GM18519 (cell line): ENCODE results near the gene SNX32.

Experiments
- ATAC-seq: cut with Tn5 transposase; IDR thresholded peaks from one replicate; pipeline ENCODE4 v1.9.1; 2021; ENCODE audit warnings: mild to moderate bottlenecking, moderate library complexity; ENCODE audit not compliant: unreplicated experiment, low FRiP score

The SNX32 gene

GRCh38 chr11:65796726-65797601, 36.8 kb upstream of the SNX32 start:
- ATAC-seq: no peak

- no peak for ATAC-seq
Measured at GRCh38 chr11:65797711-65798110, 36.1 kb upstream of the SNX32 start.

- no peak for ATAC-seq
Measured at GRCh38 chr11:65798882-65799281, 34.9 kb upstream of the SNX32 start.

DNA sequence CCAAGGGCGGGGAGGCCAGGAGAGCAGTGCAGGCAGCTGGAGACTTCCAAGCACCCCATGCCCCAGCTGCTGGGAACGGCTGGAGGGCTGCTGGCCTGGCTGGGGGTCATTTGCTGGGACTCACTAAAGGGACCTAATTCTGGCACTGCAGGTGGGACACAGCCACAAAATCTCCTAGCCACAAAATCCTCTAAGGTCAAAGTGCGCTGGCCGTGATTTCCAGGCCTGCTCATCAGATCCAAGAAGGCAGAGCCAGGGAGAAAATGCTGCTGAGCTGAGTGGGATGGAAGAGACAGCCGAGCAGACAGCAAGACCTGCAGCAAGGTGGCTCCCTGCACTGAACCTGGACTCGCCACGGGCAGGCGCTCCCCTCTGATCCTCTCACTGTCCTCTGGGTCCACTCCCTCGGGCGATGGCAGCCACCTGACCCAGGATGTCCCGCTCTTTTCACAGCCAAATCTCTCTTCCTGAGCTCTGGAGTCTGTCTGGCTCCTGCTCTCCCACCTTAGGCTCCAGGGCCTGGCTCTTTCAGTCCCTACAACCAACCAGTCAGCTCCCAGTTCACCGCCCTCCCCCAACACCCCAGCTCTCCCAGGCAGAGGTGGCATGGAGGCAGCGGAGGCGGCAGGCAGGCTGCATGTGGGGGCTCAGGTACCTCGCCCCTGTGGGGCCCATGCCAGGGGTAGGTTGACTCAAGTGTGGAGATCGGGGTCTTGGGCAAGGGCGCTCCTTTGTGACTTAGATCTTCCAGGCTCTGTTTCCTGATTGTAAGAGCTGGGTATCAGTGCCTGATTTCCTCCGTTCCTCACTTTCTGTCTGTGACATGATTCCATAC, 32.4 kb upstream of the SNX32 start:
- ATAC-seq: no peak

GRCh38 chr11:65802841-65803240, 30.9 kb upstream of the SNX32 start:
- no peak for ATAC-seq

DNA sequence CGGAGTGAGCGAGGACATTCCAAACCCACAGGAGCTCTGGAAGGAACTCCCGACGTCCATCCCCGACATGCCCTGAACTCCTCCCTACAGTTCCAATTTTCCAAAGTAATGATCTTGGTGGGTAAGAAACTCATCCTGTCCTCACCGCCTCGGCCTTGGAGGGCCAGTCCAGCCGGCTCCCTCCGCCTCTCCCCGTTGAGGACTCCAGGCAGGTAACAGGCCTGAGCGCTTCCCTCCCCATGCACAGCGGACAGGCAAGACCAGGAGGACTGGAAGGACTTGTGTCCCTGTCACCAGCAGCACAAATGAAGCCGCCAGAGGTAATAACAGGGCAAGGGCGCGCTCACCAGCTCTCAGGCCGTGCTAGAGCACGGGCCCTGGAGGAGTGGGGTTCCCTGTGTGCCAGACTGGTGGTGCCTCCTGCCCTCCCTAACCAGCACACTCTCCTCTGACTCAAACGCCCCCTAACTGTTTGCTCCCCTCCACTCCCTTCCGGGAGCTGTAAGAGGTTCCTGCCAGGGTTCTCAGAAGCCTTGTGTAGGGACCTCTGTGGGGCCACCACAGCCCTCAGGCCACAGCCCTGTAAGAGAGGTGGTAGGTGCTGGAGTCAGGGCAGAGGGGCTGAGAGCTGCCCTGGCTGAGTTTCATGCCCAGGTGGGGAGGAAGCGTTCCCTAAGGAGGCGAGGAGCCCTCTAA, 29.8 kb upstream of the SNX32 start:
- no peak for ATAC-seq

DNA sequence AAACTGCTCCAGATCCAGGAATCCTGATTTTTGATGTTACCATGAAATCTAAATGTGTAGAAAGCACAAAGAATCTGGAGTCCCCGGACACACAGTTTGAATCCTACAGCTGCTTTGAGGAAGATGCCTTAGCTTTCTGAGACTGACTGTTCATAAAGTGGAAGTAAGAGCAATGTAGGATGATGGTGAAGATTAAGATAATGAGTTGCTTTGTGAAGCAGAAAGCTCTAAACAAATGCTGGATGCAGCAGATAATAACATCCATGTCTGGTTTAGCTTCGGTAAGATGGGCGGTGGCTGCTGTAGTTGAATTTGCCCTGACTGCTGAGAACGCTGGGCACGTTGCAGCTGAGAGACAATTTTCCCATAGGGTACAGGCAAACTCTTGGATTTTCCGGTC, 26.8 kb upstream of the SNX32 start:
- no peak for ATAC-seq

- ATAC-seq: no peak
Measured at GRCh38 chr11:65808744-65809341, 24.9 kb upstream of the SNX32 start.

GRCh38 chr11:65809496-65809895, 24.3 kb upstream of the SNX32 start:
- no peak for ATAC-seq

DNA sequence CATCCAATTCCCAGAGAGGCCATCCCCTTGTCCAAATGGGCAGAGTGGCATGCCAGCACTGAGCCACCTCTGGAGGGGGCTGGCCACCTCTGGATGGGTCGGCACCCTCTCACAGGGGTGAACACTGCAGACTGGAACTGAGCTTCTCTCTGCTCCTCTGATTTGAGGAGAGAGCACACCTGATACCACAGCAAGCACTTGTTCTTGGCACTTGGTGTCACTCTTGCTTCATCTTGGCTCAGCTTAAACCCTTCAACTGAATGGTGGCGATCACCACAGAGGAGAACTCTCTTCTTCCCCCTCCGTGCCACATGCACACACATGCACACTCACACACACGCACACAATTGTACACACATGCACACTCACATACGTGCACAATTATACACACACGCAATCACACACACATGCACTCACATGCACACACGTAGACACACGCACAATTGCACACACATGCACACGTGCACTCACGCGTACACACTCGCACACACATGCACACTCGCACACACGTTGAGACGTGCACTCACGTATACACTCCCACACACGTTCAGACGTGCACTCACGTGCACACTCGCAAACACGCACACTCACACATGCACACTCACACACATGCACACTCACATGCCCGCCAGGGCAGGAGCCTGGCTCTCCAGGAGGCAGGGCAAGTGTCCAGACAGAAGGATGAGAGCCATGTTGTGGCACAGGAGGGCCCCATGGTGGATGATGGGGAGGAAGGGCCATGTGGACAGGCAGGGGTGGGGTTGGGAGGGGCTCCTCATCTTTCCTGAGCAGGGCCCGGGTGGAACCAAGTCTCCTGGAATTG, 23.5 kb upstream of the SNX32 start:
- ATAC-seq: no peak

DNA sequence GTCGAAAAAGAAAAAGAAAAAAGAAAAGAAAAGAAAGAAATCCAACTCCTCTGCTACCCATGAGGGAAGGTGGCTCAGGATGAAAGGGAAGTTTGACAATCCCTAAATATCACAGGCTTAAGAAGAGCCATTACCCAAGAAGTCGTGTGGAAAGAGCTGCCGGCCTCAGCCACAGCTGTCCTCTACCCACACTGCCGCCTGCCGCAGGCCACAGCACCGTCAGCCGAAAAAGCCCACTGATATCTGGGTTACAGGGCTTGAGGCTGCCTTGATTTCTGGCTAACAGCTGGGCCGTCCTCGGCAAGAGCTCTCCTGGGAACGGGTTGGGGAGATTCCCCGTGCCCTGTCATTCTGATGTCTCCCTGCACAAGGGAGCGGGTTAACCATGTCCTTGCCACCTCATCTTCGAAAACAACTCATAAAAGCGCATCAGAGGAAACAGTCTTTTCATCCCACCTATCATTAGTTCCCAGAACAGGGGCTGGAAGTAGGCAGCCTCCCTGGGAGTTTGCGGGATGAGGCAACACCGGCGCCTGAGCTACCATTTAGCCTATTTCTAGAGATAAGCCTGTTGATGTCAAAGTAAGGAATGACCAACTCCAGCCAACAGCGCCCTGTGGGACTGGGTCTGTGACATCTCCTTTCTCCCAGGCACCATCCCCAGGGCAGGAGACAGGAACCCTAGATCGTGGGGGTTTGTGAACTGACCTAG, 21.8 kb upstream of the SNX32 start:
- no peak for ATAC-seq

GRCh38 chr11:65814131-65814985, 19.4 kb upstream of the SNX32 start:
- ATAC-seq: no peak

DNA sequence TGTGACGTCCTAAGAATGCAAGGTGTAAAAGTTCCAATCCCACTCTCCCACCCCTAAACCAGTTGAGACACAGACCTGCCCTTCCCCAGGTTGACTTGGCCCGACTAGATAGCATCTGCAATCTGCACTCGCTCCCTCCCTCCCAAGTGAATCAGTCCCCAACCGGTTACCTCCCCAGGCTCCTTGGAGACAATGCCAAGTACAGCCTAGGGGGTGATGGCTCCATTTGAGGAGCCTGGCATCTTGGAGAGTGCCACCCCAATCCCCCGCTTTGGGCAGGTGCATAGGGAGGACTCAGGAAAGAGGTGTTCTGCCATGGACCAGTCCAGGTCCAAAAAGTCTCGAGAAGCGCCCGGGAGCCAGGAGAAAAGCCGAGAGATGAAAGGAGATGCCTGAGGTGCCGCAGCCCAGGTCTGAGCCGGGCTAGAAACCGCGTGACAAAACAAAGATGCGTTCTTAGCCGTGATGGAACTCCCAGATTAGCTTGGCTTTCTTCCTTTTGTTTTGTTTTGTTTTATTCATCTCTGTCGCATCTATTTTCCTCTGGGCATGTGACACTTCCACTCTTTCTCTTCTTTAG, 18.7 kb upstream of the SNX32 start:
- ATAC-seq: no peak

GRCh38 chr11:65816696-65817095, 17.1 kb upstream of the SNX32 start:
- ATAC-seq: no peak

GRCh38 chr11:65817312-65817834, 16.4 kb upstream of the SNX32 start:
- ATAC-seq: no peak

GRCh38 chr11:65817835-65818680, 15.7 kb upstream of the SNX32 start:
- peak; percentile 76 for ATAC-seq

GRCh38 chr11:65821107-65821506, 12.7 kb upstream of the SNX32 start:
- no peak for ATAC-seq
